Fibroblast of skin of left biceps (primary cell): Measurements from ENCODE around the gene EXOC6B.

Experiments
- DNase-seq, 2 experiments: peaks; one replicate each; pipeline ENCODE4 v3.0.0-alpha.2; 2013; ENCODE audit warnings: low read depth in 2 of 2

EXOC6B gene

DNA sequence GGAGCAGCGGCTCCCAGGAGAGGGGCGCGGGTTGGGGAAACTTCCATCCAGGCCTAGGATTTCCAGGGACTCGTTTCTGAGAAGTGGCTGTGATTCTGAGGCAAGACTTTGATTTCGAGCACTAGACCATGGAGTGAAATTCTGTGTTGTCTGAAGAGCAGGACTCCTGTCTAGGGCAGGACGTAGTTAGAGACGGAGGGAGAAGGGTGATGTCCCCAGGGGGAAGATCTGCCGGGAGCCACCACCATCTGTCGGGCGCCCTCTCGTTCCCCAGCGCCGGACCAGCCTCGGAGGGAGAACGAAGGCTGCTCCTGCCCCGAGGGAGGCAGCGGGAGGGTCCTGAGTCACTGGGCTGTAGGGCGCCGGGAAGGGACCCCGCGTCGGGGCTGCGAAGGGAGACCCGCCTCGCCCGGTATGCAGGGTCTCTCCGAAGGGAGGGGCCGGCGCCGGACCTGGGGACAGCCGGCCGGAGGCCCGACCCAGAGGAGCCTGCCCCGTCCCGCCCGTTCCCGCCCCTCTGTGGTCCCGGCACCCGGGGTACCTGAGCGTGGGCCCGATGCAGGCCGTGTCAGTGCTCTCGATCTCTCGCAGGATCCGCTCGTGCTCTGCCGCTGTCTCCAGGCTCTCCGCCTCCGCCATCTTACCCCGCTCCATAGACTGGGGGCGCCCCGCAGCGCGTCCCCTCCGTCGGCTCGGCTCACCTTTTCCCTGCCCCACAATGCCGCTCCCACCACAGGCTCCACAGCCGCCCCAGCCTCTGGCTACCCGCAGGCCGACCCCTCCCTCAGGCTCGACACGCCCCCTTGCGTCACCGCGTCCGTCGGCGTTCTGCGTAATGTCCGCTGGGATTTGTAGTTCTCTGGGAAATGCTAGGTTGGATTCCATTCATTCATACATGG is at the start of gene EXOC6B:
TSS of gene EXOC6B (minus strand) at position 777 of the 899 bp plus-strand sequence.
- DNase-seq: peak; percentile 56 to 58

DNA sequence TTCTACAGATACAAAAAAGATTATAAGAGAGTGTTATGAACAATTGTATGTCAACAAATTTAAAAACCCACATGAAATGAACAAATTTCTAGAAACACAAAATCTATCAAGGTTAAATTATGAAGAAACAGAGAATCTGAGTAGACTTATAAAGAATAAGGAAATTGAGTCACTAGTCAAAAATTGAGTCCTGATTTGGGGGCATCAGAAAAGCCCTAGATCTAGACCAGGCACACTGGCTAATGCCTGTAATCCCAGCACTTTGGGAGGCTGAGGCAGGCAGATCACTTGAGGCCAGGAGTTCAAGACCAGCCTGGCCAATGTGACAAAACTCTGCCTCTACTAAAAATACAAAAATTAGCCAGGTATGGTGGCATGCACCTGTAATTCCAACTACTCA is 46.0 kb upstream of the EXOC6B start:
- no peak for DNase-seq

GRCh38 chr2:72871060-72871459 is 45.2 kb upstream of the EXOC6B start:
- DNase-seq: no peak

- DNase-seq: no peak
Measured at GRCh38 chr2:72864500-72864899, 38.7 kb upstream of the EXOC6B start.

DNA sequence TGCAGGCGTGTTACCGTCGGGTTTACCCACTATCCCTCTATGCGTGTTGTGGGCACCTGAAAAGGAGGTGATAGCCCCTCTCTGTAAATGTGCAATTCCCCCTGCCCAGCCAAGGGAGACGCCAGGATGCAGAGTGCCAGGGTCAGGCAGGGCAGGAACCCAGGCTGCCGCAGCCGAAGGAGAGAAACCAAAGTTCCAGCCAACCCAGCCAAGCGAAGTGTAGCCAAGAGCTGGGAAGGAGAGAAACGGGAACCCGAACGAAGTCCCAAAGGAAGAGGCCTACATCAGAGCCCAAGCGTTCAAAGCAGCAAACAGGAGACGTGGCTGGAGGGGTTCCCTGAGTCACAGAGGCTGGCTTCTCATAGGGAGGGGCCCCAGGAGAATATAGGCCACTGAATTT is 37.2 kb upstream of the EXOC6B start:
- DNase-seq: no peak

DNA sequence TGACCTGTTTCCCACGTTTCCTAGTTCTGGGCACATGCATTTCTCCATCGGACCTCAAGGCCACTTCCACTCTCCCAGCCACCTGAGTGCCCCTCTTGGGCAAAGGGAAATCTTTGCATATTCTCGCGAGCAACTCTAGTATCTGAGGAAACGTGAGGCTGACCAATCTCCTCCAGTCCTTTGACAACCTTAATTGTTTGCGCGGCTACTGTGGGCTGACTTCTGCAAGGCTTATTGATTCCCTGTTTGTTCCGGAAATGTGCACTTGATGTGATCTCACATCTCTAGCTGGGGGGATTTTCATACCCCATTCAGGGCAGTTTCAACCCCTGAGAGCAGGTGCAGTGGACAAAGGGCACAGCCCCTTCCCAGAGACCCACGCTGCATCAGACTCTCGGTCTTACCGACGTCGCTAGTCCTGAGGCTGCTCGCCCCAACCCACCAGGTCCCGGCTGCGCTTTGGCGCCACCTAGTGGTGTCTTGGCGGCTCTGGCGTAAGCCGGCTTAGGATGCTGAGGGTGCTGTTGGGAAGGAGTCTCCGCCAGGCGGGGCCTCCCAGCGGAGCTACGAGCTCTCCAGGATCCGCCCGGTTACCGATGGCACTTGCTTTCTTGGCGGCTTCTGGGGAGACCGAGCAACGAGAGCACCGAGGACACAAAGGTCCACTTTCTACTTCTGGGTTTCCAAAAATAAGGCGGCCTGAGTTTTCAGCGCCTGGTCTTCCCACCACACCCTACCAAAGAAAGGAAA is 36.6 kb upstream of the EXOC6B start:
- peak; percentile 46 to 54 for DNase-seq

DNA sequence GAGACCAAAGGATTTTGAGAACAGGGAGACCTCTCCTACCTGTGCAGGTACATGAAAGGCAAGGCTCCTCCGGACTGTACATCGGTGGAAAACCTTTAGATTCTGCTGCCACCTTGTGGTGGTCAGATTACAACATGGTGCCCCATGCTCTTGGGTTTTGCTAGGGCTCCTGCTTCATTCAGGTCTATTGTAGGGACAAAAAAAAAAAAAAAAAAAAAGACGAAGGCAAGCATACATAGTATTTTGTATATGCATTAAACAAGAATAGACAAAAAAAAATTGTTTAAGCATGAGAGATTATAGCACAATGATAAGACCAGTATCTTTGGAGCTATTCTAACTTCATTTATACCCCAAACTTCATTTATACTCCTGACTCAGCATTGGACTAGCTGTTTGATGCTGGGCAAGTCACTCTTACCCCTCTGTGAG is 34.0 kb upstream of the EXOC6B start:
- no peak for DNase-seq

DNA sequence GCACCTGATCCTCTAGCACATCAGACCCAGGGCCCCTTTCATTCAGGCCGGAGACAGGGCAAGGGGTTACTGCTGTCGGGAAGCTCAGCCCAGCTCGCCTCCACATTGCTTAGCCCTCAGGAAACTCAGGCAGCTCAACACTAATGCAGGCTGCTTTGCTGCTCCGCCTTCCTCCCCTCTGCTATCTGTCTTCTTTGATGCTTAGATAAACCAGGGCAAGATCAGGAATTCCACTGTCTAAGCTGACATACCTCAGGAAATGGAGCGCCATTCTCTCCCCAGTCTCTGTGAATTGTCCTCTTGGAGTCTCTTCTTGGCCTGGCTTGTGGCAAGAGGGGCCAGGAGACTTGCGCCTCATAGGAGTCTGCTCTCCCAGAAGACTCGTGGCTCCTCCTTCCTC is 25.5 kb upstream of the EXOC6B start:
- no peak for DNase-seq

- DNase-seq: no peak
Measured at GRCh38 chr2:72849138-72849462, 23.3 kb upstream of the EXOC6B start.

- DNase-seq: no peak
Measured at GRCh38 chr2:72848436-72849137, 22.8 kb upstream of the EXOC6B start.

- no peak for DNase-seq
Measured at GRCh38 chr2:72847534-72848315, 21.9 kb upstream of the EXOC6B start.

DNA sequence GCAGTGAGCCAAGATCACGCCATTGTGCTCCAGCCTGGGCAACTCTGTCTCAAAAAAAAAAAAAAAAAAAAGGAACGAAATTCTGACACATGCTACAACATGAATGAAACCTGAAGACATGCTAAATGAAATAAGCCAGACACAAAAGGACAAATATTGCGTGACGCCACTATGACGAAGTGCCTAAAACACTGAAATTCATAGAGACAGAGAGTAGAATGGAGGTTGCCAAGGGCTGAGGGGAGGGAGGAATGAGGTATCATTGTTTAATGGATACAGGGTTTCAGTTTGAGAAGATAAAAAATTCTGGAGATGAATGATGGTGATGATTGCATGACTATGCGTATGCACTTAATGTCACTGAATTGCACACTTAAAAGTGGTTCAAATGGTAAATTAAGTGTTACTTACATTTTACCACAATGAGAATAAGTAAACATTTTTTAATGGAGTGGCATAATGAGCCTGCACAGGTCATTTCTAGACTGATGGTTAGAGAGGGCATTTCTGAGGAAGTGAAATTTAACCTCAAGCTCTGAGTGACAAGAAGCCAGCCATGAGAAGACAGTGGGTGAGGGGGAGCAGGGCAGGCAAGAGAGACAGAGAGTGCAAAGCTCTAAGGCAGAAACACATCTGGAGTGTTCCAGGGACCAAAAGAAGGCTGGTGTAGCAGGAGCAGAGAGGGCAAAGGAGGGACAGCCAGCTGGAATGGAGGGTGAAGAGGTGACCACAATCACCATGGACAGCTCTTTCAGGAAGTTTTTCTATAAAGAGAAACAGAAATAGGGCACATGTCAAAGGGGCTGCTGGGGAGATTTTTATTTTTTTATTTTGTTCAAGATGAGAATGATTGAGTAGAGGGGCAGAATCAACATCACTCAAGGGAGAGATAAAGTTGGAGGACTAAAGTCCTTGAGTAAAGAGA is 20.6 kb upstream of the EXOC6B start:
- no peak for DNase-seq

DNA sequence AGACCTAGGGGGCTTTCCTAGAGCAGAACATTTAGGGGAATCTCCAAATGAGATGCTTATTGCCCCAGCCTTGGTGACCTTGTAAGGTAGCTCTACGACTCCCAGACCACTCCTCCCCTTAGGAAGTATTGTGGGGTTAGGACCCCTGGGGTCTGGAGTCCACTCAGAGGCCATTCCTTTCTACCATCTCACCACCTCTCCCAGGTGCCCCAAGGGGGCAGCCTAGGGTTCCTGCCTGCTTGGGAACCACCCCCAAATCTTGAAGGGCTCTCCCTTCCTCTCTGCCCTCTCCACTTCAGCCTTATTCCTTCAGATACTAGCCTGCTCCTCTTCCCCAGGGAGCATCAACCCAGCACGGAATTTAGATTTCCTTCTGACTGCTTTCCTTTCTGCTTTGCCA is 17.5 kb upstream of the EXOC6B start:
- DNase-seq: no peak

GRCh38 chr2:72841462-72842125 is 15.8 kb upstream of the EXOC6B start:
- DNase-seq: no peak

GRCh38 chr2:72840066-72840465 is 14.2 kb upstream of the EXOC6B start:
- no peak for DNase-seq

DNA sequence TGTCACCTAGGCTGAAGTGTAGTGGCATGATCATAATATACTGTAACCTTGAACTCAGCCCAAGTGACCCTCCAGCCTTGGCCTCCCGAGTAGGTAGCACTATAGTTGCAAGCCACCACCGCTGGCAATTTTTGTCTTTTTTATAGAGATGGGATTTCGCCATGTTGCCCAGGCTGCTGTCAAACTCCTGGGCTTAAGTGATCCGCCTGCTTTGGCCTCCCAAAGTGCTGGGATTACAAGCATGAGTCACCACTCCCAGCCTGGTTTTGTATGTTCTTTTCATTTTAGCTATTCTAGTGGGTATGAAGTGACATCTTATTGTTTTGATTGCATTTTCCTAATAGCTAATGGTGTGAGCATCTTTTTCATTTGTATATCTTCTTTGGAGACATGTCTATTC is 11.3 kb upstream of the EXOC6B start:
- no peak for DNase-seq

GRCh38 chr2:72835403-72835802 is 9.6 kb upstream of the EXOC6B start:
- DNase-seq: no peak

- no peak for DNase-seq
Measured at GRCh38 chr2:72834596-72834995, 8.8 kb upstream of the EXOC6B start.

DNA sequence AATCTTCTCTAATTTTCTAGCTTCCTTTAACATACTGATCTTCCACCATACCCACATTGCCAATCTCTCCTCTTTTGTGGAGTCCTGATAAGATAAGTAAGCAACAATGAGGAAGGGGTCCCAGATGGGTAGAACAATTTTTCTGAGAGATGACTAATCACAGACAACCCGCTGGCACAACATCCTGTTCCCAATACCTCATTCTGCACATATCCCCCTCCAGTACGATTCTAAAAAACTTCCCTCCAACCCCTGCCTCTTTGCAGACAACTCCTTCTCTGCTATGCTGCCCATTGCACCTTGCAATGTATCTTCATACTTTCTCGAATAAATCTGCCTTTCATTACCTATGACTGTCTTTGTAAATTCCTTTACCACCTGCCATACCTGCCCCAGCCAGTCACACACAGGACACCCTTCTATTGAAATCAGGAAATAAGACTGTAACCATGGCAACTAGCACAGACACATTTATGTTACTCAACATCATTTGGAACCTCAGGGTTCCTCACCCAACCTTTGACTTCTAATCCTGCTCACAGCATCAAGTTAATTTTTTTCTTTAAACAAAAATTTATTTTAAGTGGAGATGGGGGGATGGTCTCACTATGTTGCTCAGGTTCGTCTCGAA is 7.4 kb upstream of the EXOC6B start:
- no peak for DNase-seq

- DNase-seq: no peak
Measured at GRCh38 chr2:72830273-72830672, 4.4 kb upstream of the EXOC6B start.
